K562 (cell line): ENCODE data around the gene FKBP2. TPM values are rescaled to one million over a fixed set of nuclear protein-coding genes. Genes with fewer than 3 reads are reported as not detected.

Experiments used
- E4F1 ChIP-seq: fragments of 250-450 bp; sonication (Bioruptor Pico); IDR thresholded peaks from 2 replicates; pipeline ENCODE4 v1.5.0; 2021; ENCODE audit warnings: mild to moderate bottlenecking, borderline replicate concordance
- EZH2 ChIP-seq: IDR thresholded peaks from 2 replicates; pipeline ENCODE4 v1.6.1; 2012; ENCODE audit warnings: low read depth, mild to moderate bottlenecking, inconsistent platforms, low read length, borderline replicate concordance
- LARP7 ChIP-seq: fragments of 450-650 bp; IDR thresholded peaks from 2 replicates; pipeline ENCODE4 v1.6.1; 2016
- MNT ChIP-seq, 2 experiments: fragments of 450-650 bp; conservative IDR thresholded peaks; 2 replicates each; pipeline ENCODE4 v1.6.1; 2017; ENCODE audit warnings: mild to moderate bottlenecking in 2 of 2, moderate library complexity in 2 of 2
- NR3C1 ChIP-seq: sonication (generic); formaldehyde crosslinking; IDR thresholded peaks from 2 replicates; pipeline ENCODE4 v1.8.1; 2022; ENCODE audit warnings: missing genetic modification reagents
- POLR2A ChIP-seq: fragments of 450-650 bp; conservative IDR thresholded peaks from 2 replicates; pipeline ENCODE4 v1.6.1; 2016
- PREB ChIP-seq: sonication (generic); formaldehyde crosslinking; IDR thresholded peaks from 2 replicates; pipeline ENCODE4 v1.8.1; 2023; ENCODE audit warnings: mild to moderate bottlenecking, missing genetic modification reagents
- SPI1 ChIP-seq: IDR thresholded peaks from 2 replicates; pipeline ENCODE4 v1.6.1; 2011; ENCODE audit warnings: low read depth, low read length, control low read depth, borderline replicate concordance
- STAT5B ChIP-seq: fragments of 250-450 bp; sonication (Bioruptor Pico); IDR thresholded peaks from 2 replicates; pipeline ENCODE4 v1.8.0; 2021; ENCODE audit warnings: mild to moderate bottlenecking, inconsistent platforms
- WHSC1 ChIP-seq: IDR thresholded peaks from one replicate; pipeline ENCODE4 v1.6.1; 2012; ENCODE audit warnings: low read length, control low read depth, inconsistent platforms
- ZNF140 ChIP-seq: fragments of 250-450 bp; sonication (Bioruptor Pico); IDR thresholded peaks from 2 replicates; pipeline ENCODE4 v1.8.0; 2021; ENCODE audit warnings: moderate library complexity, mild to moderate bottlenecking, inconsistent platforms
- ZNF263 ChIP-seq: sonication (generic); formaldehyde crosslinking; IDR thresholded peaks from 2 replicates; pipeline ENCODE4 v1.8.0; 2022; ENCODE audit warnings: mild to moderate bottlenecking, missing genetic modification reagents, borderline replicate concordance
- ZNF316 ChIP-seq: fragments of 450-650 bp; IDR thresholded peaks from 2 replicates; pipeline ENCODE4 v1.6.1; 2016
- ZNF644 ChIP-seq: fragments of 200-800 bp; sonication (Bioruptor generic); IDR thresholded peaks from 2 replicates; pipeline ENCODE4 v1.6.1; 2016; ENCODE audit warnings: low read depth, missing genetic modification characterization, missing compliant biosample characterization
- polyA plus RNA-seq, 8 experiments: library from polyadenylated mRNA; depleted of rRNA in 4 of 8; stranded (reverse) in 5 of 8; unstranded in 3 of 8; fragments of >200 nt; fragmentation: Nextera tagmentation in 2 of 8; fragmentation: Illumina TruSeq in 1 of 8; extraction: Ambion mirVana in 2 of 8; extraction: Trizol in 1 of 8; gene quantifications; 2 replicates each; pipeline versions ENCODE4 v1.2.1 to v1.2.3, GENCODE V29; 2011 to 2014; ENCODE audit warnings: inconsistent platforms in 1 of 8, missing spikeins in 1 of 8
- total RNA-seq, 7 experiments: library from RNA; depleted of rRNA in 6 of 7; stranded (reverse); fragments of >200 nt in 6 of 7; fragmentation: Illumina TruSeq in 2 of 7; extraction: Trizol in 2 of 7; gene quantifications; 2 replicates each; pipeline versions ENCODE4 v1.2.1 to v1.2.3, GENCODE V29; 2011 to 2021; ENCODE audit warnings: low replicate concordance in 1 of 7
- TF ChIP-seq, protein P1 (sequence below): sonication (generic); formaldehyde crosslinking; IDR thresholded peaks from 2 replicates; pipeline ENCODE4 v1.8.0; 2022; ENCODE audit warnings: missing genetic modification reagents, mild to moderate bottlenecking, moderate library complexity, borderline replicate concordance

Gene FKBP2
- total and polyA plus RNA-seq, 9 of the 15 experiments (the other 6 are each of a cell fraction or from before 2014, with no cell fraction given) = 3.5 to 151 (median 58.1) TPM

- TF ChIP-seq ZNF644 (tag) (no peak), SPI1 (peak; percentile 71), NR3C1 (CRISPR knock-in tag) (0 out of 2 replicates have a peak, but pooled peaks have one; percentile 64), ZNF263 (CRISPR knock-in tag) (peak; percentile 62; the same call in 1 of the 2 replicates), PREB (CRISPR knock-in tag) (no peak), LARP7 (no peak), WHSC1 (no peak), POLR2A (peak; percentile 76), EZH2 (no peak), ZNF140 (CRISPR knock-in tag) (no peak), ZNF316 (no peak), E4F1 (no peak), MNT (conservative IDR thresholded peaks at IDR 0.05) (peak; percentile 42 to 61; a peak in 2 of 4 replicates), STAT5B (CRISPR knock-in tag) (no peak)
- TF ChIP-seq, protein P1, sequence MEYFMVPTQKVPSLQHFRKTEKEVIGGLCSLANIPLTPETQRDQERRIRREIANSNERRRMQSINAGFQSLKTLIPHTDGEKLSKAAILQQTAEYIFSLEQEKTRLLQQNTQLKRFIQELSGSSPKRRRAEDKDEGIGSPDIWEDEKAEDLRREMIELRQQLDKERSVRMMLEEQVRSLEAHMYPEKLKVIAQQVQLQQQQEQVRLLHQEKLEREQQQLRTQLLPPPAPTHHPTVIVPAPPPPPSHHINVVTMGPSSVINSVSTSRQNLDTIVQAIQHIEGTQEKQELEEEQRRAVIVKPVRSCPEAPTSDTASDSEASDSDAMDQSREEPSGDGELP = peak; percentile 24; the same call in 1 of the 2 replicates
These were observed 34.2 kb upstream of the FKBP2 start, which contains the start of gene FERMT3 (continued) for GRCh38 chr11:64206457-64207255.
